CD4-positive, alpha-beta T cell treated with Interleukin-15 for 4 hours (primary cell): ENCODE results near the gene TBR1.
A peak's percentile ranks its signal among the peaks of the same experiment; 100 is the strongest.

Source experiments
- DNase-seq: peaks from one replicate; pipeline ENCODE4 v3.0.0-alpha.2; 2020; ENCODE audit warnings: low spot score

The TBR1 gene

GRCh38 chr2:161415987-161416707 lies at the start of gene TBR1:
Gene TBR1, plus strand, starts transcription at chr2:161416297. Its CDS starts 114 bp downstream, at chr2:161416411.
- no peak for DNase-seq

- DNase-seq, result no peak
These were observed 48.4 kb upstream of the TBR1 start for GRCh38 chr2:161367675-161368074.

- DNase-seq, result no peak
These were observed 46.8 kb upstream of the TBR1 start for GRCh38 chr2:161369311-161369710.

- no peak for DNase-seq
These were observed 45.1 kb upstream of the TBR1 start for GRCh38 chr2:161370981-161371380.

- no peak for DNase-seq
These were observed 44.2 kb upstream of the TBR1 start for GRCh38 chr2:161371869-161372268.

GRCh38 chr2:161373942-161374341 lies 42.2 kb upstream of the TBR1 start:
- DNase-seq, result no peak

- DNase-seq, result no peak
These were observed 41.7 kb upstream of the TBR1 start for GRCh38 chr2:161374446-161374845.

GRCh38 chr2:161379740-161380139 lies 36.4 kb upstream of the TBR1 start:
- no peak for DNase-seq

GRCh38 chr2:161381546-161381945 lies 34.6 kb upstream of the TBR1 start:
- no peak for DNase-seq

GRCh38 chr2:161382747-161383146 lies 33.4 kb upstream of the TBR1 start:
- DNase-seq, result no peak

GRCh38 chr2:161384864-161385263 lies 31.2 kb upstream of the TBR1 start:
- DNase-seq, result peak; percentile 17

GRCh38 chr2:161386228-161386824 lies 29.8 kb upstream of the TBR1 start:
- DNase-seq, result no peak

GRCh38 chr2:161388146-161388779 lies 27.8 kb upstream of the TBR1 start:
- DNase-seq, result no peak

GRCh38 chr2:161391737-161392506 lies 24.2 kb upstream of the TBR1 start:
- DNase-seq, result no peak

GRCh38 chr2:161400076-161400475 lies 16.0 kb upstream of the TBR1 start:
- no peak for DNase-seq

- DNase-seq, result no peak
These were observed 13.8 kb upstream of the TBR1 start for GRCh38 chr2:161402297-161402696.

GRCh38 chr2:161406316-161406715 lies 9.8 kb upstream of the TBR1 start:
- no peak for DNase-seq

- no peak for DNase-seq
These were observed 8.5 kb upstream of the TBR1 start for GRCh38 chr2:161407597-161407996.

GRCh38 chr2:161409308-161409907 lies 6.7 kb upstream of the TBR1 start:
- no peak for DNase-seq

- DNase-seq, result no peak
These were observed 3.8 kb upstream of the TBR1 start for GRCh38 chr2:161412346-161412745.

GRCh38 chr2:161414042-161415033 lies 1.8 kb upstream of the TBR1 start:
- DNase-seq, result no peak
